GM12891 (cell line): ENCODE results near the gene BNC2.

ENCODE experiments used
- PAX5 ChIP-seq: IDR thresholded peaks from 2 replicates; pipeline ENCODE4 v1.6.1; 2011; ENCODE audit warnings: low read length, moderate library complexity, mild to moderate bottlenecking; ENCODE audit not compliant: insufficient read depth, severe bottlenecking
- POLR2A ChIP-seq: IDR thresholded peaks from 2 replicates; pipeline ENCODE4 v1.6.1; 2011; ENCODE audit warnings: low read depth, low read length, control low read depth
- POLR2AphosphoS5 ChIP-seq: IDR thresholded peaks from 2 replicates; pipeline ENCODE4 v1.6.1; 2011; ENCODE audit warnings: low read depth, low read length, control low read depth
- TAF1 ChIP-seq: IDR thresholded peaks from 2 replicates; pipeline ENCODE4 v1.6.1; 2011; ENCODE audit warnings: low read depth, low read length, control low read depth

GRCh38 chr9:16425562-16426231, 444.8 kb downstream of the BNC2 start:
- TF ChIP-seq POLR2A: no peak
- no peak for TF ChIP-seq PAX5
- TF ChIP-seq POLR2AphosphoS5: no peak
- no peak for TF ChIP-seq TAF1
